Transverse colon (tissue), 4 donors: Measurements from ENCODE around the gene MGAT5. TPM values are rescaled to one million over a fixed set of nuclear protein-coding genes. Genes with fewer than 3 reads are reported as not detected.
"Not testable (repeated sequence)": the region's sequence is repeated elsewhere in the genome, so short reads cannot be mapped to it uniquely, and the experiment has no call there.

Experiments used
- DNase-seq: peaks from one replicate; pipeline ENCODE4 v3.0.0-alpha.2; 2019
- H3K27ac ChIP-seq, 4 donors: fragments of 200-600 bp; sonication (generic); 2 replicates each; pipeline ENCODE4 v1.5.1; 2016 to 2018; ENCODE audit warnings: inconsistent platforms in 4 of 4
- H3K27me3 ChIP-seq: fragments of 200-600 bp; sonication (generic); 2 replicates; pipeline ENCODE4 v1.5.1; 2017; ENCODE audit warnings: inconsistent platforms
- H3K36me3 ChIP-seq, 4 donors: fragments of 200-600 bp; sonication (generic); 2 replicates each; pipeline ENCODE4 v1.5.1; 2017 to 2019; ENCODE audit warnings: inconsistent platforms in 4 of 4
- H3K4me1 ChIP-seq, 4 donors: fragments of 200-600 bp; sonication (generic); 2 replicates each; pipeline ENCODE4 v1.5.1; 2017 to 2020; ENCODE audit warnings: inconsistent platforms in 4 of 4
- H3K4me3 ChIP-seq, 4 donors: fragments of 200-600 bp; sonication (generic); 1 replicate in 1 of 4; 2 replicates in 3 of 4; pipeline versions ENCODE4 v1.5.1 to v1.6.1; 2017 to 2019; ENCODE audit warnings: inconsistent platforms in 4 of 4
- H3K9me3 ChIP-seq, 2 donors: fragments of 200-600 bp; sonication (generic); 2 replicates each; pipeline ENCODE4 v1.5.1; 2017 to 2019; ENCODE audit warnings: inconsistent platforms in 2 of 2
- CTCF ChIP-seq, 5 experiments: fragments of 200-600 bp in 3 of 5; fragments of 450-650 bp in 2 of 5; sonication (generic) in 3 of 5; IDR thresholded peaks; 1 replicate in 2 of 5; 2 replicates in 3 of 5; pipeline ENCODE4 v1.5.1; 2016 to 2017; ENCODE audit warnings: antibody characterized with exemption in 5 of 5, inconsistent platforms in 3 of 5, mild to moderate bottlenecking in 2 of 5, moderate library complexity in 1 of 5
- EP300 ChIP-seq: sonication (generic); formaldehyde crosslinking; IDR thresholded peaks from one replicate; pipeline ENCODE4 v1.6.1; 2017; ENCODE audit warnings: antibody characterized with exemption, low read depth
- POLR2A ChIP-seq: fragments of 450-650 bp; IDR thresholded peaks from one replicate; pipeline ENCODE4 v1.6.1; 2016; ENCODE audit warnings: antibody characterized with exemption, mild to moderate bottlenecking, moderate library complexity
- POLR2AphosphoS5 ChIP-seq, 3 donors: sonication (generic); formaldehyde crosslinking; IDR thresholded peaks; one replicate each; pipeline ENCODE4 v1.6.1; 2016; ENCODE audit warnings: antibody characterized with exemption in 3 of 3
- WGBS, 2 donors: methylation state at CpG; one replicate each; pipeline ENCODE4 v1.1.5; 2018; ENCODE audit warnings: low coverage in 1 of 2; 5-methylcytosine and 5-hydroxymethylcytosine counted together
- in situ Hi-C, 4 donors: fragments of 200-750 bp; cut with MboI; loops; one replicate each; pipeline versions ENCODE4 v1.15.0 to v1.15.1; 2017; ENCODE audit warnings: low sequenced_read_pairs in 3 of 4, low pct_ligation_motif_present in 1 of 4, low pct_unique_long_range_greater_than_20kb in 1 of 4
- intact Hi-C: fragments of 100-400 bp; cut with DNase I; formaldehyde crosslinking; loops from one replicate; pipeline ENCODE4 v1.15.1; 2023; ENCODE audit warnings: low total_unique reads
- total RNA-seq, 4 donors: library from RNA; depleted of rRNA; stranded (reverse); fragments of >200 nt; gene quantifications; one replicate each; pipeline ENCODE4 v1.1.0, GENCODE V29; 2016

Gene MGAT5
- total RNA-seq, 4 donors from 2014 or later: 23.6 to 67.6 (median 55.2) TPM

- WGBS, 2 donors: 66 to 96% methylated on average over 3 to 6 of the region's 6 CpGs
- no peak for TF ChIP-seq POLR2AphosphoS5 (IDR thresholded peaks at IDR 0.05)
- no peak for TF ChIP-seq EP300
- no peak for TF ChIP-seq CTCF (IDR thresholded peaks at IDR 0.05)
- TF ChIP-seq POLR2A: no peak
- Histone ChIP-seq H3K4me1 (peaks cover 0 to 35% (median 11%) of the 10 kb centered on the region in 4 donors), H3K36me3 (no peaks in the 10 kb centered on the region), H3K9me3 (no peaks in the 10 kb centered on the region), H3K4me3 (no peak overlapping the region), H3K27me3 (no peaks in the 10 kb centered on the region), H3K27ac (peak overlapping the region in 1 of 4 donors; percentile 10)
- no peak for DNase-seq
- intact Hi-C loops: no loop called here
- in situ Hi-C loops: no loop called here
Observed at GRCh38 chr2:134289225-134289624, 35.4 kb downstream of the MGAT5 start.

GRCh38 chr2:134290358-134290757 lies 36.5 kb downstream of the MGAT5 start:
- Histone ChIP-seq H3K9me3 (no peaks in the 10 kb centered on the region), H3K4me1 (peaks cover 0 to 44% (median 12%) of the 10 kb centered on the region in 4 donors), H3K27ac (no peak overlapping the region), H3K4me3 (no peak overlapping the region), H3K27me3 (no peaks in the 10 kb centered on the region), H3K36me3 (no peaks in the 10 kb centered on the region)
- no peak for DNase-seq
- intact Hi-C loops (no loop called here), in situ Hi-C loops (no loop called here)
- TF ChIP-seq POLR2AphosphoS5 (IDR thresholded peaks at IDR 0.05) (no peak), POLR2A (no peak), CTCF (IDR thresholded peaks at IDR 0.05) (no peak), EP300 (no peak)

GRCh38 chr2:134292514-134292913 lies 38.6 kb downstream of the MGAT5 start:
- no peak for DNase-seq
- H3K27me3 ChIP-seq: no peaks in the 10 kb centered on the region
- peaks cover 0 to 46% (median 15%) of the 10 kb centered on the region in 4 donors for H3K4me1 ChIP-seq
- WGBS, 2 donors: 73 to 77% methylated on average over 3 of the region's 3 CpGs
- H3K27ac ChIP-seq: peak overlapping the region in 1 of 4 donors; percentile 32
- H3K9me3 ChIP-seq: no peaks in the 10 kb centered on the region
- intact Hi-C loops: no loop called here
- H3K36me3 ChIP-seq: no peaks in the 10 kb centered on the region
- H3K4me3 ChIP-seq: no peak overlapping the region
- TF ChIP-seq EP300: no peak
- in situ Hi-C loops: no loop called here

GRCh38 chr2:134293719-134294537 lies 40.1 kb downstream of the MGAT5 start:
- H3K9me3 ChIP-seq: no peaks in the 10 kb centered on the region
- no peak for DNase-seq
- no peaks in the 10 kb centered on the region for H3K27me3 ChIP-seq
- WGBS, 2 donors: 79 to 89% methylated on average over 3 to 8 of the region's 8 CpGs
- H3K27ac ChIP-seq: peak overlapping the region in 3 of 4 donors; percentile 1 to 47 (median 36)
- TF ChIP-seq POLR2AphosphoS5 (IDR thresholded peaks at IDR 0.05) (no peak), EP300 (no peak), POLR2A (no peak), CTCF (IDR thresholded peaks at IDR 0.05) (no peak)
- intact Hi-C loops (no loop called here), in situ Hi-C loops (no loop called here)
- peaks cover 0 to 42% (median 15%) of the 10 kb centered on the region in 4 donors for H3K4me1 ChIP-seq
- no peak overlapping the region for H3K4me3 ChIP-seq
- no peaks in the 10 kb centered on the region for H3K36me3 ChIP-seq

- Histone ChIP-seq H3K27ac (peak overlapping the region; percentile 1 to 55 (median 39)), H3K4me1 (peaks cover 0 to 39% (median 15%) of the 10 kb centered on the region in 4 donors)
- H3K4me3 ChIP-seq, DNase-seq, intact Hi-C loops, H3K27me3 ChIP-seq, H3K9me3 ChIP-seq, H3K36me3 ChIP-seq, in situ Hi-C loops: not testable (repeated sequence)
- WGBS, 2 donors: 0 to 81% methylated on average over 1 to 3 of the region's 3 CpGs
Observed at GRCh38 chr2:134294598-134294997, 40.7 kb downstream of the MGAT5 start.
